ENCODE data around the gene ARF3. TPM values are rescaled to one million over a fixed set of nuclear protein-coding genes. Genes with fewer than 3 reads are reported as not detected.
A peak's percentile ranks its signal among the peaks of the same experiment; 100 is the strongest.

The ARF3 gene
- total RNA-seq, 1 donor from 2014 or later, result 162 TPM

GRCh38 chr12:48980389-48980952, 23.2 kb upstream of the ARF3 start:
- peaks cover 13% of the 10 kb centered on the region for H3K9me3 Mint-ChIP-seq (ENCODE audit: unreplicated experiment)
- H3K4me3 Mint-ChIP-seq (ENCODE audit: unreplicated experiment), result peak overlapping the region; percentile 64
- H3K4me1 Mint-ChIP-seq (ENCODE audit: low read depth, unreplicated experiment), result peaks cover 9% of the 10 kb centered on the region
- H3K27me3 Mint-ChIP-seq (ENCODE audit: unreplicated experiment), result peaks cover 54% of the 10 kb centered on the region
- no peak overlapping the region for H3K27ac Mint-ChIP-seq (ENCODE audit: unreplicated experiment)
- DNase-seq, result no peak
- no peaks in the 10 kb centered on the region for H3K36me3 Mint-ChIP-seq (ENCODE audit: unreplicated experiment)
- TF ChIP-seq, protein P1, sequence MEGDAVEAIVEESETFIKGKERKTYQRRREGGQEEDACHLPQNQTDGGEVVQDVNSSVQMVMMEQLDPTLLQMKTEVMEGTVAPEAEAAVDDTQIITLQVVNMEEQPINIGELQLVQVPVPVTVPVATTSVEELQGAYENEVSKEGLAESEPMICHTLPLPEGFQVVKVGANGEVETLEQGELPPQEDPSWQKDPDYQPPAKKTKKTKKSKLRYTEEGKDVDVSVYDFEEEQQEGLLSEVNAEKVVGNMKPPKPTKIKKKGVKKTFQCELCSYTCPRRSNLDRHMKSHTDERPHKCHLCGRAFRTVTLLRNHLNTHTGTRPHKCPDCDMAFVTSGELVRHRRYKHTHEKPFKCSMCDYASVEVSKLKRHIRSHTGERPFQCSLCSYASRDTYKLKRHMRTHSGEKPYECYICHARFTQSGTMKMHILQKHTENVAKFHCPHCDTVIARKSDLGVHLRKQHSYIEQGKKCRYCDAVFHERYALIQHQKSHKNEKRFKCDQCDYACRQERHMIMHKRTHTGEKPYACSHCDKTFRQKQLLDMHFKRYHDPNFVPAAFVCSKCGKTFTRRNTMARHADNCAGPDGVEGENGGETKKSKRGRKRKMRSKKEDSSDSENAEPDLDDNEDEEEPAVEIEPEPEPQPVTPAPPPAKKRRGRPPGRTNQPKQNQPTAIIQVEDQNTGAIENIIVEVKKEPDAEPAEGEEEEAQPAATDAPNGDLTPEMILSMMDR (IDR thresholded peaks at IDR 0.05; ENCODE audit: partially characterized antibody, unreplicated experiment), result no peak

DNA sequence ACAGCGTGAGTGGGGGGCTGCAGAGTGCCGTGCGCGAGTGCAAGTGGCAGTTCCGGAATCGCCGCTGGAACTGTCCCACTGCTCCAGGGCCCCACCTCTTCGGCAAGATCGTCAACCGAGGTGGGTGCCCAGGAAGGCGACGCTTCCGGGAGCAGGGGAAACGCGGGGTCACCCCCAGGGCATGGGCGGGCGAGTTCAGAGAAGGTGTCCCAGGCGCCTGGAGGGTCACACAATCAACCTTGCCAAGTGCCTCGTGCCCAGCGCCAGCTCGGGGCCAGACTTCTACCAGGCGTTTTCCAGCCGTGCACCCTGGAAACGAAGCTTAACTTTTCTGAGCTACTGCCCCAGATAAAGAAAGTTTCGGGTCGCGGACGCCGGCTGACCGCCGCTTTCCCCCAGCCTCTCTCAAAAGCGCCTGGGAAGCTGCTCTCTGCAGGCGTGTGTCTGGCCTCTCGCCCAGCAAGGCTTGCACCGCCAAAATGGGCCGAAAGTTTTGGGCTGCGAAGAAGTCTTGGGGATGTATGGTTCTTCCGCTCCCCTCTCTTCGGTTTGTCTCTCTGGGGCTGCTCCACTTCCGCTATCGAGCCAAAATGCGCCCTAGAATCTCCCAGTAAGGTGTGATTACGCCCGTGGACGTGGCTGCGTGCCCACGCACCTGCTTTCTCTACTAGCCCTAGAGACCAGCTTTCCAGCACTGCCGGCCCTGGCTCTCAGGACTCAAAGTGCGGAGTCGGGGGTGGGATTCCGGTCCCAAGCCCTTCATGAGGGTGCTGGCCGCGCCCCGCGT, 22.5 kb upstream of the ARF3 start:
- Mint-ChIP-seq H3K27me3 (ENCODE audit: unreplicated experiment) (peaks cover 57% of the 10 kb centered on the region), H3K4me1 (ENCODE audit: low read depth, unreplicated experiment) (peaks cover 3% of the 10 kb centered on the region), H3K36me3 (ENCODE audit: unreplicated experiment) (no peaks in the 10 kb centered on the region), H3K4me3 (ENCODE audit: unreplicated experiment) (no peak overlapping the region), H3K9me3 (ENCODE audit: unreplicated experiment) (peaks cover 13% of the 10 kb centered on the region), H3K27ac (ENCODE audit: unreplicated experiment) (no peak overlapping the region)
- TF ChIP-seq, protein P1 (IDR thresholded peaks at IDR 0.05; ENCODE audit: partially characterized antibody, unreplicated experiment), result no peak
- DNase-seq, result no peak

- Mint-ChIP-seq H3K9me3 (ENCODE audit: unreplicated experiment) (peaks cover 13% of the 10 kb centered on the region), H3K27me3 (ENCODE audit: unreplicated experiment) (peaks cover 57% of the 10 kb centered on the region), H3K36me3 (ENCODE audit: unreplicated experiment) (no peaks in the 10 kb centered on the region), H3K27ac (ENCODE audit: unreplicated experiment) (no peak overlapping the region), H3K4me1 (ENCODE audit: low read depth, unreplicated experiment) (no peaks in the 10 kb centered on the region), H3K4me3 (ENCODE audit: unreplicated experiment) (no peak overlapping the region)
- DNase-seq, result no peak
- TF ChIP-seq, protein P1 (IDR thresholded peaks at IDR 0.05; ENCODE audit: partially characterized antibody, unreplicated experiment), result no peak
These were observed 21.7 kb upstream of the ARF3 start for GRCh38 chr12:48978741-48979601.

DNA sequence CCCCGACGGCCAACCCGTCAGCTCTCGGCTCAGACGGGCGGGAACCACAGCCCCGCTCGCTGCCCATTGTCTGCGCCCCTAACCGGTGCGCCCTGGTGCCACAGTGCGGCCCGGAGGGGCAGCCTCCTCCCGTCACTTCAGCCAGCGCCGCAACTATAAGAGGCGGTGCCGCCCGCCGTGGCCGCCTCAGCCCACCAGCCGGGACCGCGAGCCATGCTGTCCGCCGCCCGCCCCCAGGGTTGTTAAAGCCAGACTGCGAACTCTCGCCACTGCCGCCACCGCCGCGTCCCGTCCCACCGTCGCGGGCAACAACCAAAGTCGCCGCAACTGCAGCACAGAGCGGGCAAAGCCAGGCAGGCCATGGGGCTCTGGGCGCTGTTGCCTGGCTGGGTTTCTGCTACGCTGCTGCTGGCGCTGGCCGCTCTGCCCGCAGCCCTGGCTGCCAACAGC, 21.0 kb upstream of the ARF3 start, which contains the start of gene WNT1:
TSS of gene WNT1 (plus strand) at position 32 of the 450 bp plus-strand sequence. CDS start at position 361, 329 bp downstream.
- H3K27ac Mint-ChIP-seq (ENCODE audit: unreplicated experiment), result no peak within 1 kb of the TSS
- no peaks in the 10 kb centered on the region for H3K36me3 Mint-ChIP-seq (ENCODE audit: unreplicated experiment)
- no peaks in the 10 kb centered on the region for H3K4me1 Mint-ChIP-seq (ENCODE audit: low read depth, unreplicated experiment)
- H3K27me3 Mint-ChIP-seq (ENCODE audit: unreplicated experiment), result peaks cover 53% of the 10 kb centered on the region
- peaks cover 13% of the 10 kb centered on the region for H3K9me3 Mint-ChIP-seq (ENCODE audit: unreplicated experiment)
- DNase-seq, result no peak
- TF ChIP-seq, protein P1 (IDR thresholded peaks at IDR 0.05; ENCODE audit: partially characterized antibody, unreplicated experiment), result peak; percentile 56
- no peak within 1 kb of the TSS for H3K4me3 Mint-ChIP-seq (ENCODE audit: unreplicated experiment)
